Measurements from ENCODE around the gene DNMT1. TPM values are rescaled to one million over a fixed set of nuclear protein-coding genes. Genes with fewer than 3 reads are reported as not detected.
A peak's percentile ranks its signal among the peaks of the same experiment; 100 is the strongest.

The DNMT1 gene
- total RNA-seq, 2 donors from 2014 or later: 57.5 to 61.2 TPM

DNA sequence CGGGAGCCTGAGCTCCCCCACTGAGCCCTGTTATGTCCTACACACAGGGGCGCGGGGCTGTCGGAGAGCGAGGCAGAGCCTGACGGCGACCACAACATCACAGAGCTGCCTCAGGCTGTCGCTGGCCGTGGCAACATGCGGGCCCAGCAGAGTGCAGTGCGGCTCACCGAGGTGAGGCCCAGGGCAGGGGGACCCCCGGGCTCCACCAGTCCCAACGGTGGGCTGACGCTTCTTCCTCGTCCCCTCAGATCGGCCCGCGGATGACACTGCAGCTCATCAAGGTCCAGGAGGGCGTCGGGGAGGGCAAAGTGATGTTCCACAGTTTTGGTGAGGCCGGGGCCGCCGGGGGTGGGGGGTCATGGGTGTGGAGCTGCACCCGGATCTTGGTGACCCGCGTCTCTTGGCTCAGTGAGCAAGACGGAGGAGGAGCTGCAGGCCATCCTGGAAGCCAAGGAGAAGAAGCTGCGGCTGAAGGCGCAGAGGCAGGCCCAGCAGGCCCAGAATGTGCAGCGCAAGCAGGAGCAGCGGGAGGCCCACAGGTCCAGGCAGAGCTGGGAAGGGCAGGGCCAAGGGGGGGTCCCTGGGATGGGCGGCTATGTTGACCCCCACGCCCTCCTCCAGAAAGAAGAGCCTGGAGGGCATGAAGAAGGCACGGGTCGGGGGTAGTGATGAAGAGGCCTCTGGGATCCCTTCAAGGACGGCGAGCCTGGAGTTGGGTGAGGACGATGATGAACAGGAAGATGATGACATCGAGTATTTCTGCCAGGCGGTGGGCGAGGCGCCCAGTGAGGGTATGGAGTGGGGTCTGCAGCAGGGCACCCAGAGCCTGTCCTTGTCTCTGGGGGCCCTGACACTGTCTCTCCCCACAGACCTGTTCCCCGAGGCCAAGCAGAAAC is 84.4 kb downstream of the DNMT1 start:
- TF ChIP-seq, protein P1, sequence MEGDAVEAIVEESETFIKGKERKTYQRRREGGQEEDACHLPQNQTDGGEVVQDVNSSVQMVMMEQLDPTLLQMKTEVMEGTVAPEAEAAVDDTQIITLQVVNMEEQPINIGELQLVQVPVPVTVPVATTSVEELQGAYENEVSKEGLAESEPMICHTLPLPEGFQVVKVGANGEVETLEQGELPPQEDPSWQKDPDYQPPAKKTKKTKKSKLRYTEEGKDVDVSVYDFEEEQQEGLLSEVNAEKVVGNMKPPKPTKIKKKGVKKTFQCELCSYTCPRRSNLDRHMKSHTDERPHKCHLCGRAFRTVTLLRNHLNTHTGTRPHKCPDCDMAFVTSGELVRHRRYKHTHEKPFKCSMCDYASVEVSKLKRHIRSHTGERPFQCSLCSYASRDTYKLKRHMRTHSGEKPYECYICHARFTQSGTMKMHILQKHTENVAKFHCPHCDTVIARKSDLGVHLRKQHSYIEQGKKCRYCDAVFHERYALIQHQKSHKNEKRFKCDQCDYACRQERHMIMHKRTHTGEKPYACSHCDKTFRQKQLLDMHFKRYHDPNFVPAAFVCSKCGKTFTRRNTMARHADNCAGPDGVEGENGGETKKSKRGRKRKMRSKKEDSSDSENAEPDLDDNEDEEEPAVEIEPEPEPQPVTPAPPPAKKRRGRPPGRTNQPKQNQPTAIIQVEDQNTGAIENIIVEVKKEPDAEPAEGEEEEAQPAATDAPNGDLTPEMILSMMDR (IDR thresholded peaks at IDR 0.05): no peak
- peaks cover 8 to 14% of the 10 kb centered on the region in 2 donors for H3K4me1 ChIP-seq (ENCODE audit: control insufficient read depth in 1 of 2, low read depth in 2 of 2)
- ATAC-seq (ENCODE audit: insufficient number of reproducible peaks, low FRiP score, low read depth) (no peak), DNase-seq (ENCODE audit: low spot score) (no peak)
- H3K36me3 ChIP-seq: peaks cover 48% of the 10 kb centered on the region
- H3K4me3 ChIP-seq: no peak overlapping the region
- no peaks in the 10 kb centered on the region for H3K27me3 ChIP-seq (replicated peaks; ENCODE audit: insufficient read depth)
- no peak overlapping the region for H3K27ac ChIP-seq
- no peaks in the 10 kb centered on the region for H3K9me3 ChIP-seq

DNA sequence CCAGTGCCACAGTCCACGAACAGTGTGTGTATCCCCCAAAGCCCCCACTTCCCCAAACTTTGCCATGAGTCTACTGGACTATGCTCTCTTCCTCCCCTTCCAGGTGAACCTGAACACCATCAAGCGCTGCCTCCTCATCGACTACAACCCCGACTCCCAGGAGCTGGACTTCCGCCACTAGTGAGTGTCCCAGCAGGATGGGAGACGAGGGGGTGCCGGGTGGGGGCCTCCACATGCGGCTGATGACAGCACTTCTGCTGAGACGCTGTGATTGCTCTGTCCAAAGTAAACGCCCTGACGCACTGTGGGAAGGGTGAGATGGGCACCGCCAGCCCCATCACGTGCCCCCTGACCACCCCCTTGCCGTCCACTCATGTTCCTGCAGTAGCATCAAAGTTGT is 85.2 kb downstream of the DNMT1 start:
- no peak overlapping the region for H3K4me3 ChIP-seq
- no peaks in the 10 kb centered on the region for H3K9me3 ChIP-seq
- no peak overlapping the region for H3K27ac ChIP-seq
- peaks cover 41% of the 10 kb centered on the region for H3K36me3 ChIP-seq
- H3K27me3 ChIP-seq (replicated peaks; ENCODE audit: insufficient read depth): no peaks in the 10 kb centered on the region
- TF ChIP-seq, protein P1 (IDR thresholded peaks at IDR 0.05): no peak
- ATAC-seq (ENCODE audit: insufficient number of reproducible peaks, low FRiP score, low read depth): no peak
- DNase-seq (ENCODE audit: low spot score): no peak
- peaks cover 8 to 14% of the 10 kb centered on the region in 2 donors for H3K4me1 ChIP-seq (ENCODE audit: control insufficient read depth in 1 of 2, low read depth in 2 of 2)

DNA sequence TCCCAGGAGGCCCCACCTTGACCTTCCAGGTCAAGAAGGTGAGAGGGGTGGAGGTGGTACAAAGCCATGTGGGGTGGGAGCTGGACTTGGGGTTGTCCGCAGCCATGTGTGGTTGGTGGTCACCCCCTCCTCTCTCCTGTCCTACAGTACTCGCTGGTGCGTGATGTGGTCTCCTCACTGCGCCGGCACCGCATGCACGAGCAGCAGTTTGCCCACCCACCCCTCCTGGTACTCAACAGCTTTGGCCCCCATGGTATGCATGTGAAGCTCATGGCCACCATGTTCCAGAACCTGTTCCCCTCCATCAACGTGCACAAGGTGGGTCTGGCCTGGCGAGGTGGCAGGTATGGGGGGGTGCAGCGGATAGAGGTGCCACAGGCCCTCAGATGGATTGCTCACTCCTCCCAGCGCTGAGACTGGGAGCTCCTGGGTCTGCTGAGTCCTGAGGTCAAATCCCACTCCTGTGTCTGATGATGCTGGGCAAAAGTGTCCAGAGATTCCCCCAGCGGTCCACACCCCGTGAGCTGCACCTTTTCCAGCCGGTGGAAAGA is 86.9 kb downstream of the DNMT1 start:
- no peak overlapping the region for H3K4me3 ChIP-seq
- peaks cover 41% of the 10 kb centered on the region for H3K36me3 ChIP-seq
- DNase-seq (ENCODE audit: low spot score) (no peak), ATAC-seq (ENCODE audit: insufficient number of reproducible peaks, low FRiP score, low read depth) (no peak)
- H3K4me1 ChIP-seq (ENCODE audit: control insufficient read depth in 1 of 2, low read depth in 2 of 2): peaks cover 8 to 14% of the 10 kb centered on the region in 2 donors
- TF ChIP-seq, protein P1 (IDR thresholded peaks at IDR 0.05): no peak
- H3K27me3 ChIP-seq (replicated peaks; ENCODE audit: insufficient read depth): no peaks in the 10 kb centered on the region
- H3K27ac ChIP-seq: no peak overlapping the region
- H3K9me3 ChIP-seq: no peaks in the 10 kb centered on the region

DNA sequence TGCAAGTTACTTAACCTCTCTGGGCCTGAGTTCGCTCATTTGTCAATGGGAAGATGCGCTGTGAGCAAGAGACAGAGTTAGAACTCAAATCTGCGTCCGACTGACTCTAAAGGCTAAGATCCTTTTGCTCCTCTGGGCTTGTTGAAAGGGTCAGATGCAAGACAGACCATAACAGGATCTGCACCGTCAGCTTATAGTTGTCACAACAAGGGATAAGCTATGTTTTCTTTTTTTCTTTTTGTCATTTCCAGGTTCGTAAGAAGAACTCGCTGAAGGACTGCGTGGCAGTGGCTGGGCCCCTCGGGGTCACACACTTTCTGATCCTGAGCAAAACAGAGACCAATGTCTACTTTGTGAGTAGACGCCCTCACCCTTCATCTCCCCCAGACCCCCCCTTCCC is 87.5 kb downstream of the DNMT1 start:
- H3K4me1 ChIP-seq (ENCODE audit: control insufficient read depth in 1 of 2, low read depth in 2 of 2): peaks cover 7 to 14% of the 10 kb centered on the region in 2 donors
- no peak for ATAC-seq (ENCODE audit: insufficient number of reproducible peaks, low FRiP score, low read depth)
- H3K9me3 ChIP-seq: no peaks in the 10 kb centered on the region
- H3K27me3 ChIP-seq (replicated peaks; ENCODE audit: insufficient read depth): no peaks in the 10 kb centered on the region
- TF ChIP-seq, protein P1 (IDR thresholded peaks at IDR 0.05): no peak
- peak overlapping the region; percentile 82 for H3K4me3 ChIP-seq
- DNase-seq (ENCODE audit: low spot score): no peak
- peaks cover 41% of the 10 kb centered on the region for H3K36me3 ChIP-seq
- H3K27ac ChIP-seq: peak overlapping the region in 1 of 2 donors; percentile 58

All from thoracic aorta (tissue), 2 donors.